Measurements from ENCODE around the gene EFCAB6. TPM values are rescaled to one million over a fixed set of nuclear protein-coding genes. Genes with fewer than 3 reads are reported as not detected.

Gene EFCAB6
- total and polyA plus RNA-seq, 8 donors = 2.0 to 5.5 (median 3.5) TPM

GRCh38 chr22:43707648-43708047 lies 104.5 kb downstream of the EFCAB6 start:
- no peak overlapping the region for H3K4me3 ChIP-seq
- peaks cover 0 to 16% of the 10 kb centered on the region in 2 donors for H3K9me3 ChIP-seq
- no peak for ATAC-seq
- no peak for TF ChIP-seq CTCF (IDR thresholded peaks at IDR 0.05)
- no peak overlapping the region for H3K27ac ChIP-seq
- intact Hi-C loops (cut with DNase I) = no loop called here
- no peaks in the 10 kb centered on the region for H3K27me3 ChIP-seq
- no peaks in the 10 kb centered on the region for H3K36me3 ChIP-seq
- DNase-seq = no peak
- H3K4me1 ChIP-seq = no peaks in the 10 kb centered on the region

GRCh38 chr22:43706571-43707328 lies 105.4 kb downstream of the EFCAB6 start:
- ATAC-seq (no peak), DNase-seq (no peak)
- TF ChIP-seq CTCF (IDR thresholded peaks at IDR 0.05) = no peak

GRCh38 chr22:43706151-43706550 lies 106.0 kb downstream of the EFCAB6 start:
- DNase-seq = no peak
- ATAC-seq = no peak

More at GRCh38 chr22:43706571-43707328, 105.4 kb downstream of the EFCAB6 start:
- Histone ChIP-seq H3K4me1 (no peaks in the 10 kb centered on the region), H3K9me3 (peaks cover 0 to 18% of the 10 kb centered on the region in 2 donors), H3K4me3 (no peak overlapping the region), H3K27ac (no peak overlapping the region), H3K36me3 (no peaks in the 10 kb centered on the region), H3K27me3 (no peaks in the 10 kb centered on the region)
- intact Hi-C loops (cut with DNase I) = no loop called here

GRCh38 chr22:43704051-43704450 lies 108.1 kb downstream of the EFCAB6 start:
- Histone ChIP-seq H3K9me3 (peaks cover 0 to 18% of the 10 kb centered on the region in 2 donors), H3K27me3 (no peaks in the 10 kb centered on the region), H3K4me1 (no peaks in the 10 kb centered on the region), H3K4me3 (no peak overlapping the region), H3K36me3 (no peaks in the 10 kb centered on the region), H3K27ac (no peak overlapping the region)
- ATAC-seq (no peak), DNase-seq (no peak)
- TF ChIP-seq CTCF (IDR thresholded peaks at IDR 0.05) = no peak
- intact Hi-C loops (cut with DNase I) = no loop called here

More at GRCh38 chr22:43706151-43706550, 106.0 kb downstream of the EFCAB6 start:
- no peak overlapping the region for H3K4me3 ChIP-seq
- intact Hi-C loops (cut with DNase I) = no loop called here
- no peaks in the 10 kb centered on the region for H3K27me3 ChIP-seq
- no peak overlapping the region for H3K27ac ChIP-seq
- H3K9me3 ChIP-seq = peaks cover 0 to 18% of the 10 kb centered on the region in 2 donors
- no peaks in the 10 kb centered on the region for H3K36me3 ChIP-seq
- H3K4me1 ChIP-seq = no peaks in the 10 kb centered on the region
- no peak for TF ChIP-seq CTCF (IDR thresholded peaks at IDR 0.05)

- intact Hi-C loops (cut with DNase I) = no loop called here
- H3K27me3 ChIP-seq = no peaks in the 10 kb centered on the region
- H3K9me3 ChIP-seq = peaks cover 0 to 5% of the 10 kb centered on the region in 2 donors
- TF ChIP-seq CTCF (IDR thresholded peaks at IDR 0.05) = no peak
- ATAC-seq = no peak
- H3K4me1 ChIP-seq = no peaks in the 10 kb centered on the region
- H3K4me3 ChIP-seq = no peak overlapping the region
- no peak overlapping the region for H3K27ac ChIP-seq
- DNase-seq = no peak
- no peaks in the 10 kb centered on the region for H3K36me3 ChIP-seq
These were observed 113.7 kb downstream of the EFCAB6 start for GRCh38 chr22:43698403-43698802.

Data from left lung (tissue), 10 donors.